ENCODE results near the gene ADH1C. TPM values are rescaled to one million over a fixed set of nuclear protein-coding genes. Genes with fewer than 3 reads are reported as not detected.

The ADH1C gene
- polyA plus RNA-seq, 1 donor, result 40.5 TPM

- DNase-seq, result no peak
- H3K27ac ChIP-seq (ENCODE audit: low read length), result no peak overlapping the region
These were observed 42.2 kb downstream of the ADH1C start for GRCh38 chr4:99310389-99310788.

DNA sequence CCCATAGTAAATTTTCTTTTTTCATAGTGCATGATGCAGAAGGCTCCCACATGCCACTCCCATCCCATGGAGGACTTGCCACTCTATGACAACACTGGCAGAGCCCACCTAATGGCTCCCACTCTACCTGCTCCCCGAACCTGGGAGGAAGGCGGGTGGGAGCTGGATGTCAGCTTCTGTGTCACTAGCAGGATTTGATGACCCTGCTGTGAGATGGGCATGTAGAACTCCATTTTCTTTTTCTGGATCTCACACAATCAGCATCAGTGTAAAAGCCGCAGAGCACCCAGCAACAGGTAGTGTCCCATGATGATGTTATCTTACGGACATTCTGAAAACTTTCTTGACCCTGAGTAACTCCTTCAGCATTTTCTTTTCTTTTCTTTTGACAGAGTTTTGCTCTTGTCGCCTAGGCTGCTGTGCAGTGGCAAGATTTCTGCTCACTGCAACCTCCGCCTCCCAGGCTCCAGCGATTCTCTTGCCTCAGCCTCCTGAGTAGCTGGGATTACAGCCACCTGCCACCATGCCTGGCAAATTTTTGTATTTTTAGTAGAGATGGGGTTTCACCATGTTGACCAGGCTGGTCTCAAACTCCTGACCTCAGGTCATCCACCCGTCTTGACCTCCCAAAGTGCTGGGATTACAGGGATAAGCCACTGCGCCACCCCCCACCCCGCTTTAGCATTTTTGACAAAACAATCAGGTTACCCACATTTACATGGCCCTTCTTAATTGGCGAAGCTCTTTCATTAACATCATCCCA lies 46.7 kb downstream of the ADH1C start:
- H3K9me3 ChIP-seq (ENCODE audit: control insufficient read depth, low read depth, low read length), result peaks cover 4% of the 10 kb centered on the region
- no peak for DNase-seq
- H3K4me3 ChIP-seq (ENCODE audit: low read length), result no peak overlapping the region
- H3K36me3 ChIP-seq (ENCODE audit: control insufficient read depth, insufficient read depth, low read length), result no peaks in the 10 kb centered on the region
- no peaks in the 10 kb centered on the region for H3K4me1 ChIP-seq (ENCODE audit: control insufficient read depth, insufficient read depth, low read length)
- WGBS (ENCODE audit: insufficient coverage, low lambda C conversion rate), result 100% methylated on average over 1 of the region's 11 CpGs
- no peak overlapping the region for H3K27ac ChIP-seq (ENCODE audit: low read length)
- no peaks in the 10 kb centered on the region for H3K27me3 ChIP-seq (ENCODE audit: control insufficient read depth, insufficient read depth, low read length)

More at GRCh38 chr4:99310389-99310788, 42.2 kb downstream of the ADH1C start:
- H3K27me3 ChIP-seq (ENCODE audit: control insufficient read depth, insufficient read depth, low read length), result no peaks in the 10 kb centered on the region
- whole genome bisulfite sequencing (ENCODE audit: insufficient coverage, low lambda C conversion rate), result 100% methylated on average over 1 of the region's 2 CpGs
- H3K9me3 ChIP-seq (ENCODE audit: control insufficient read depth, low read depth, low read length), result no peaks in the 10 kb centered on the region
- no peaks in the 10 kb centered on the region for H3K36me3 ChIP-seq (ENCODE audit: control insufficient read depth, insufficient read depth, low read length)
- H3K4me3 ChIP-seq (ENCODE audit: low read length), result no peak overlapping the region
- H3K4me1 ChIP-seq (ENCODE audit: control insufficient read depth, insufficient read depth, low read length), result no peaks in the 10 kb centered on the region

DNA sequence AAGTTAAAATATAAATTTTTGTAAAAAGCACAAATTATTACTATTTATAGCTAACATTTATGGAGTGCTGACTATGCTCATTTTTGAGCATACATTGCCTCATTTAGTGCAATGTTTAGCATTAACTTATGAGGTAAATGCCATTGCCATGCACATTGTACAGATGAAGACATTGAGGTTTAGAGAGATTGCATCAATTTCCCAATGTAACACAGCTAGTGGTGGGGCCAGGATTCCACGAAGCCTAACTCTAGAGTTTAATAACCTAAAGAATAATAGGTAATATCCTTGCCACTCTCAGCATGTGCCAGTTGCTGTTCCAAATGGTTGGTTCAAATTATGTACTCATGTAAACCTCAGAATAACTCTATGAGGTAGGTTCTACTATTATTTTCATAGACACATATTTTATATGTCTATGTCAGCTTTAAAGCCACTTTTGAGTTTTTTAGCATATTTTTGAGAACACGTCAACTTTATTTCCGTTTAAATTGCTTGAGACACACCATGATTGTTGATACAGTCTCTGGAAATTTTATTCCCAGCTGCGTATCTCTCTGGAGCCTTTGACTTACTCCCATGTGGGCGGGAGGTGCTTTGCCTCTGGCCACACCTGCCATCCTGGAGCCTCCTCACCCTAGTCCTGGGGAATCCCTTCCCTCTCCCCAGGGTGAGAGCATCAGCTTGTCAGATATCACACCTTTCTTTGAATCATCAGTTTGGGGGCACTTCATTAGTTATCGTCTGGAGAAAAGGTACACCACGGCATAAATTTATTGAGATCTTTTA lies 51.0 kb downstream of the ADH1C start:
- no peak for DNase-seq
- Histone ChIP-seq H3K4me3 (ENCODE audit: low read length) (no peak overlapping the region), H3K36me3 (ENCODE audit: control insufficient read depth, insufficient read depth, low read length) (no peaks in the 10 kb centered on the region), H3K27me3 (ENCODE audit: control insufficient read depth, insufficient read depth, low read length) (no peaks in the 10 kb centered on the region), H3K4me1 (ENCODE audit: control insufficient read depth, insufficient read depth, low read length) (no peaks in the 10 kb centered on the region), H3K9me3 (ENCODE audit: control insufficient read depth, low read depth, low read length) (peaks cover 7% of the 10 kb centered on the region), H3K27ac (ENCODE audit: low read length) (peak overlapping the region; percentile 16)
- 90% methylated on average over 2 of the region's 7 CpGs for WGBS (ENCODE audit: insufficient coverage, low lambda C conversion rate)

DNA sequence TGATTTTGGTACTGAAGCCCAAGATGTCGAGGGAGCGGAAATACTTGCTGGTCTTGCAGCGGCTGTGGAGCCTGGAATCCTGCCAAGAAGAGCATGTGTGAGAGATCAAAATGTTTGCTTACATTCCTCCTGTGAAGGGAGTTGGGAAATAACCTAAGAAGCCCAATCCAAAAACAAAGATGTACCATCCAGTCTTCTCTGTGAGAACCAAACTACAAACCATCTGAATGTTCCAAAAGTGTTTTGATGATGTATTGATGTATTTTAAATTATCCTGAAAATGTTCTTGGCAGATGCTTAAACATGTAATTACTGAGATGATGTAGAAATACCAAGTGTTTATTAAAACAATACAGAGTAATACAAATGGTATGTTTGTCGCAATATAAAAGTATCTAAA lies 51.6 kb downstream of the ADH1C start:
- Histone ChIP-seq H3K36me3 (ENCODE audit: control insufficient read depth, insufficient read depth, low read length) (no peaks in the 10 kb centered on the region), H3K27ac (ENCODE audit: low read length) (no peak overlapping the region), H3K4me1 (ENCODE audit: control insufficient read depth, insufficient read depth, low read length) (no peaks in the 10 kb centered on the region), H3K27me3 (ENCODE audit: control insufficient read depth, insufficient read depth, low read length) (no peaks in the 10 kb centered on the region), H3K9me3 (ENCODE audit: control insufficient read depth, low read depth, low read length) (peaks cover 7% of the 10 kb centered on the region), H3K4me3 (ENCODE audit: low read length) (no peak overlapping the region)
- peak; percentile 58 to 64 for DNase-seq
- 100% methylated on average over 1 of the region's 4 CpGs for WGBS (ENCODE audit: insufficient coverage, low lambda C conversion rate)

GRCh38 chr4:99293357-99293756 lies 59.2 kb downstream of the ADH1C start:
- no peaks in the 10 kb centered on the region for H3K4me1 ChIP-seq (ENCODE audit: control insufficient read depth, insufficient read depth, low read length)
- no peak overlapping the region for H3K27ac ChIP-seq (ENCODE audit: low read length)
- H3K9me3 ChIP-seq (ENCODE audit: control insufficient read depth, low read depth, low read length), result no peaks in the 10 kb centered on the region
- DNase-seq, result no peak
- no peaks in the 10 kb centered on the region for H3K36me3 ChIP-seq (ENCODE audit: control insufficient read depth, insufficient read depth, low read length)
- no peaks in the 10 kb centered on the region for H3K27me3 ChIP-seq (ENCODE audit: control insufficient read depth, insufficient read depth, low read length)
- H3K4me3 ChIP-seq (ENCODE audit: low read length), result no peak overlapping the region
- no CpG with 5 or more reads among the region's 5 CpGs for WGBS (ENCODE audit: insufficient coverage, low lambda C conversion rate)

GRCh38 chr4:99290848-99291786 lies 61.4 kb downstream of the ADH1C start, which contains the start of gene ADH1A:
TSS of gene ADH1A (minus strand) at chr4:99290985. CDS start at chr4:99290914, 71 bp downstream.
- H3K27ac ChIP-seq (ENCODE audit: low read length), result no peak within 1 kb of the TSS
- no peaks in the 10 kb centered on the region for H3K4me1 ChIP-seq (ENCODE audit: control insufficient read depth, insufficient read depth, low read length)
- H3K36me3 ChIP-seq (ENCODE audit: control insufficient read depth, insufficient read depth, low read length), result no peaks in the 10 kb centered on the region
- H3K4me3 ChIP-seq (ENCODE audit: low read length), result no peak within 1 kb of the TSS
- WGBS (ENCODE audit: insufficient coverage, low lambda C conversion rate), result 0% methylated on average over 1 of the region's 3 CpGs
- no peaks in the 10 kb centered on the region for H3K9me3 ChIP-seq (ENCODE audit: control insufficient read depth, low read depth, low read length)
- no peaks in the 10 kb centered on the region for H3K27me3 ChIP-seq (ENCODE audit: control insufficient read depth, insufficient read depth, low read length)
- DNase-seq, result no peak

Other genes with a start within 250 kb of the ADH1C start
- 14.4 TPM for gene ADH4, start 208.4 kb downstream of the ADH1C start, polyA plus RNA-seq
- gene ADH6, start 133.5 kb downstream of the ADH1C start, polyA plus RNA-seq, result 2.8 TPM
- 1.3 TPM for gene ADH1A, start 61.8 kb downstream of the ADH1C start, polyA plus RNA-seq
- 9.6 TPM for gene ADH1B, start 31.3 kb downstream of the ADH1C start, polyA plus RNA-seq
- not detected for gene ADH7, start 82.6 kb upstream of the ADH1C start, polyA plus RNA-seq
- gene C4orf17, start 158.3 kb upstream of the ADH1C start, polyA plus RNA-seq, result 0.03 TPM
- 9.4 TPM for gene TRMT10A, start 211.3 kb upstream of the ADH1C start, polyA plus RNA-seq
- 459 TPM for gene MTTP, start 222.1 kb upstream of the ADH1C start, polyA plus RNA-seq